Liver (tissue), 9 donors: ENCODE data around the gene PROSER3. TPM values are rescaled to one million over a fixed set of nuclear protein-coding genes. Genes with fewer than 3 reads are reported as not detected.

Experiments used
- DNase-seq: peaks from one replicate; pipeline ENCODE4 v3.0.0-alpha.2; 2017; ENCODE audit warnings: low spot score
- H3K27ac ChIP-seq, 2 donors: one replicate each; pipeline ENCODE4 v1.7.0; 2013; ENCODE audit warnings: inconsistent platforms in 2 of 2, low read length in 2 of 2, control low read depth in 1 of 2, low read depth in 1 of 2, mild to moderate bottlenecking in 1 of 2
- H3K27me3 ChIP-seq, 4 donors: one replicate each; pipeline versions ENCODE4 v1.6.1 to v1.7.0; 2013; ENCODE audit warnings: low read length in 3 of 4, inconsistent platforms in 1 of 4, mild to moderate bottlenecking in 1 of 4, moderate library complexity in 1 of 4; ENCODE audit not compliant: control insufficient read depth in 4 of 4, insufficient read depth in 4 of 4
- H3K36me3 ChIP-seq, 4 donors: one replicate each; pipeline versions ENCODE4 v1.6.1 to v1.7.0; 2013; ENCODE audit warnings: low read length in 3 of 4, mild to moderate bottlenecking in 3 of 4, low read depth in 1 of 4, moderate library complexity in 1 of 4; ENCODE audit not compliant: control insufficient read depth in 4 of 4, insufficient read depth in 3 of 4
- H3K4me1 ChIP-seq, 4 donors: one replicate each; pipeline versions ENCODE4 v1.6.1 to v1.7.0; 2013; ENCODE audit warnings: low read length in 3 of 4, mild to moderate bottlenecking in 3 of 4, moderate library complexity in 1 of 4; ENCODE audit not compliant: control insufficient read depth in 4 of 4, insufficient read depth in 4 of 4
- H3K4me3 ChIP-seq, 3 donors: one replicate each; pipeline versions ENCODE4 v1.6.1 to v1.7.0; 2013; ENCODE audit warnings: low read length in 3 of 3, control low read depth in 1 of 3, low read depth in 1 of 3, mild to moderate bottlenecking in 1 of 3
- H3K9ac ChIP-seq, 2 donors: one replicate each; pipeline ENCODE4 v1.7.0; 2013; ENCODE audit warnings: low read length in 2 of 2, mild to moderate bottlenecking in 2 of 2, moderate library complexity in 2 of 2, control low read depth in 1 of 2, low read depth in 1 of 2
- H3K9me3 ChIP-seq, 4 donors: one replicate each; pipeline versions ENCODE4 v1.6.1 to v1.7.0; 2013; ENCODE audit warnings: low read length in 3 of 4; ENCODE audit not compliant: control insufficient read depth in 4 of 4
- EGR1 ChIP-seq, 2 donors: IDR thresholded peaks; 2 replicates each; pipeline ENCODE4 v1.6.1; 2016 to 2018; ENCODE audit warnings: antibody characterized with exemption in 2 of 2, low read depth in 2 of 2
- FOXA1 ChIP-seq: IDR thresholded peaks from 2 replicates; pipeline ENCODE4 v1.6.1; 2016; ENCODE audit warnings: antibody characterized with exemption
- FOXA2 ChIP-seq: IDR thresholded peaks from 2 replicates; pipeline ENCODE4 v1.6.1; 2016; ENCODE audit warnings: antibody characterized with exemption
- GABPA ChIP-seq, 2 donors: IDR thresholded peaks in 1 of 2; conservative IDR thresholded peaks in 1 of 2; 2 replicates each; pipeline ENCODE4 v1.6.1; 2016; ENCODE audit warnings: antibody characterized with exemption in 2 of 2, mild to moderate bottlenecking in 1 of 2, moderate library complexity in 1 of 2
- HNF4A ChIP-seq, 2 donors: conservative IDR thresholded peaks; 2 replicates each; pipeline ENCODE4 v1.6.1; 2016; ENCODE audit warnings: antibody characterized with exemption in 2 of 2, mild to moderate bottlenecking in 2 of 2
- HNF4G ChIP-seq: IDR thresholded peaks from 2 replicates; pipeline ENCODE4 v1.6.1; 2016; ENCODE audit warnings: antibody characterized with exemption
- JUND ChIP-seq, 2 donors: IDR thresholded peaks; 2 replicates each; pipeline ENCODE4 v1.6.1; 2016; ENCODE audit warnings: antibody characterized with exemption in 2 of 2
- NR2F2 ChIP-seq: IDR thresholded peaks from 2 replicates; pipeline ENCODE4 v1.6.1; 2016; ENCODE audit warnings: antibody characterized with exemption
- RAD21 ChIP-seq, 2 donors: IDR thresholded peaks; 2 replicates each; pipeline ENCODE4 v1.6.1; 2016; ENCODE audit warnings: antibody characterized with exemption in 2 of 2, mild to moderate bottlenecking in 2 of 2
- RXRA ChIP-seq, 2 donors: IDR thresholded peaks; 2 replicates each; pipeline ENCODE4 v1.6.1; 2017 to 2018; ENCODE audit warnings: antibody characterized with exemption in 2 of 2, mild to moderate bottlenecking in 1 of 2
- SP1 ChIP-seq: IDR thresholded peaks from 2 replicates; pipeline ENCODE4 v1.6.1; 2018; ENCODE audit warnings: antibody characterized with exemption, mild to moderate bottlenecking
- TAF1 ChIP-seq: conservative IDR thresholded peaks from 2 replicates; pipeline ENCODE4 v1.6.1; 2016; ENCODE audit warnings: antibody characterized with exemption, mild to moderate bottlenecking
- YY1 ChIP-seq: IDR thresholded peaks from 2 replicates; pipeline ENCODE4 v1.6.1; 2016; ENCODE audit warnings: antibody characterized with exemption, mild to moderate bottlenecking
- ZBTB33 ChIP-seq: IDR thresholded peaks from 2 replicates; pipeline ENCODE4 v1.6.1; 2016; ENCODE audit warnings: antibody characterized with exemption
- WGBS: extraction: QIAGEN DNeasy Blood & Tissue Kit; methylation state at CpG from one replicate; pipeline ENCODE4 v1.1.7; 2013; 5-methylcytosine and 5-hydroxymethylcytosine counted together
- polyA plus RNA-seq, 2 donors: library from polyadenylated mRNA; stranded (reverse) in 1 of 2; unstranded in 1 of 2; fragments of 200-250 nt in 1 of 2; fragments of >200 nt in 1 of 2; fragmentation: Nextera tagmentation in 1 of 2; extraction: Ambion mirVana in 1 of 2; gene quantifications; one replicate each; pipeline versions ENCODE4 v1.2.1 to v1.2.3, GENCODE V29; 2013 to 2015
- total RNA-seq, 2 donors: library from RNA; depleted of rRNA; stranded (reverse); fragments of >200 nt; gene quantifications; one replicate each; pipeline ENCODE4 v1.2.3, GENCODE V29; 2014
- TF ChIP-seq, protein P1 (sequence below): fragments of 150-350 bp; IDR thresholded peaks from 2 replicates; pipeline ENCODE4 v1.5.1; 2017; ENCODE audit warnings: improper control_type of control experiment, low read depth, low read length; ENCODE audit not compliant: missing input control
- TF ChIP-seq, protein P2 (sequence below): IDR thresholded peaks from 2 replicates; pipeline ENCODE4 v1.6.1; 2016; ENCODE audit warnings: antibody characterized with exemption, mild to moderate bottlenecking
- TF ChIP-seq, protein P3 (sequence below): IDR thresholded peaks from 2 replicates; pipeline ENCODE4 v1.6.1; 2016; ENCODE audit warnings: antibody characterized with exemption
- TF ChIP-seq, protein P4 (sequence below): IDR thresholded peaks from 2 replicates; pipeline ENCODE4 v1.6.1; 2016; ENCODE audit warnings: antibody characterized with exemption
- donor health status: healthy.
- donor health status: healthy.
- donor health status: healthy.
- donor health status: healthy.
- donor health status: healthy.

The PROSER3 gene
- total and polyA plus RNA-seq, 4 donors: 2.1 to 4.5 (median 2.7) TPM

DNA sequence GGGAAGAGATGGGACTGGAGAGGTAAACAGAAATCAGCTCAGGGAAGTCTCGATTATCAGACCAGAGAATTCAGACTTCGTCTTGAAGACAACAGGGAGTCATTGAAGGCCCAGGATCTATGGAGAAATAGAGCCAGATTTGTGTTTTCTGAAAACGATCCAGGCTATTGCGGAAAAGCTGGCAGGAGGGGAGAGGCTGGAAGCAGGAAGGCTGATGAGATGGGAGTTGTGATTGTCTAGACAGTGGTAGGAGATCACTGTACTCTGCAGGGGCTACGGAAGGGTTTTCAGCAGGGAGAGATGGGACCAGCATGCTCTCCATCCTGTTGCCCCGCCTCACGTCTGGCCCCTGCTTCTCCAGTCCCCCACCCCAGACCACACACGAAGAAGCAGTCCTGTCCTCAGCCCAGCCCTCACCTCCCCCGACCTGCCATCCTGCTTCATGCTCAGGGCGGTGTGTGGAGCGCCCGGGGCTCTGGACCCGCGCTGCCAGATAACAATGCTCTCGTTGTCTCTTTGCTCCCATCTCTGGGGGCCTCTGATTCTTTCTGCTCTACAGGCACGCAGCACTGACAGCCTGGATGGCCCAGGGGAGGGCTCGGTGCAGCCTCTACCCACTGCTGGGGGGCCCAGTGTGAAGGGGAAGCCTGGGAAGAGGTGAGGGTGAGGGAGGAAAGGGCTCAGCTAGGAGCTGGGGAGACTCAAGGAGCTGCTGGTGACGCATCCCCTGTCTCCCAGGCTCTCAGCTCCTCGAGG is 19.3 kb downstream of the PROSER3 start:
- DNase-seq: no peak
- H3K9me3 ChIP-seq: no peaks in the 10 kb centered on the region
- H3K9ac ChIP-seq: no peak overlapping the region
- H3K4me1 ChIP-seq: peaks cover 0 to 5% (median 4%) of the 10 kb centered on the region in 4 donors
- no peak overlapping the region for H3K4me3 ChIP-seq
- no peak for TF ChIP-seq FOXA1
- 83% methylated on average over 19 of the region's 19 CpGs for WGBS
- peaks cover 0 to 1% (median 0%) of the 10 kb centered on the region in 4 donors for H3K36me3 ChIP-seq
- H3K27ac ChIP-seq: no peak overlapping the region
- no peaks in the 10 kb centered on the region for H3K27me3 ChIP-seq

- no peak for DNase-seq
- Histone ChIP-seq H3K27me3 (no peaks in the 10 kb centered on the region), H3K36me3 (peaks cover 0 to 1% (median 0%) of the 10 kb centered on the region in 4 donors), H3K9me3 (no peaks in the 10 kb centered on the region), H3K27ac (no peak overlapping the region), H3K9ac (no peak overlapping the region), H3K4me3 (no peak overlapping the region), H3K4me1 (peaks cover 0 to 5% (median 4%) of the 10 kb centered on the region in 4 donors)
- TF ChIP-seq YY1 (no peak), FOXA2 (no peak), JUND (IDR thresholded peaks at IDR 0.05) (no peak), GABPA (IDR thresholded peaks at IDR 0.05 in 1 of 2, conservative IDR thresholded peaks at IDR 0.05 in 1 of 2) (no peak), FOXA1 (no peak), HNF4A (conservative IDR thresholded peaks at IDR 0.05) (no peak), NR2F2 (no peak), EGR1 (IDR thresholded peaks at IDR 0.05; ENCODE audit: low read depth in 2 of 2) (no peak), ZBTB33 (no peak), HNF4G (no peak), TAF1 (no peak), SP1 (no peak), RXRA (IDR thresholded peaks at IDR 0.05) (no peak), RAD21 (IDR thresholded peaks at IDR 0.05) (no peak)
- TF ChIP-seq, protein P1, sequence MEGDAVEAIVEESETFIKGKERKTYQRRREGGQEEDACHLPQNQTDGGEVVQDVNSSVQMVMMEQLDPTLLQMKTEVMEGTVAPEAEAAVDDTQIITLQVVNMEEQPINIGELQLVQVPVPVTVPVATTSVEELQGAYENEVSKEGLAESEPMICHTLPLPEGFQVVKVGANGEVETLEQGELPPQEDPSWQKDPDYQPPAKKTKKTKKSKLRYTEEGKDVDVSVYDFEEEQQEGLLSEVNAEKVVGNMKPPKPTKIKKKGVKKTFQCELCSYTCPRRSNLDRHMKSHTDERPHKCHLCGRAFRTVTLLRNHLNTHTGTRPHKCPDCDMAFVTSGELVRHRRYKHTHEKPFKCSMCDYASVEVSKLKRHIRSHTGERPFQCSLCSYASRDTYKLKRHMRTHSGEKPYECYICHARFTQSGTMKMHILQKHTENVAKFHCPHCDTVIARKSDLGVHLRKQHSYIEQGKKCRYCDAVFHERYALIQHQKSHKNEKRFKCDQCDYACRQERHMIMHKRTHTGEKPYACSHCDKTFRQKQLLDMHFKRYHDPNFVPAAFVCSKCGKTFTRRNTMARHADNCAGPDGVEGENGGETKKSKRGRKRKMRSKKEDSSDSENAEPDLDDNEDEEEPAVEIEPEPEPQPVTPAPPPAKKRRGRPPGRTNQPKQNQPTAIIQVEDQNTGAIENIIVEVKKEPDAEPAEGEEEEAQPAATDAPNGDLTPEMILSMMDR: no peak
- TF ChIP-seq, protein P2, sequence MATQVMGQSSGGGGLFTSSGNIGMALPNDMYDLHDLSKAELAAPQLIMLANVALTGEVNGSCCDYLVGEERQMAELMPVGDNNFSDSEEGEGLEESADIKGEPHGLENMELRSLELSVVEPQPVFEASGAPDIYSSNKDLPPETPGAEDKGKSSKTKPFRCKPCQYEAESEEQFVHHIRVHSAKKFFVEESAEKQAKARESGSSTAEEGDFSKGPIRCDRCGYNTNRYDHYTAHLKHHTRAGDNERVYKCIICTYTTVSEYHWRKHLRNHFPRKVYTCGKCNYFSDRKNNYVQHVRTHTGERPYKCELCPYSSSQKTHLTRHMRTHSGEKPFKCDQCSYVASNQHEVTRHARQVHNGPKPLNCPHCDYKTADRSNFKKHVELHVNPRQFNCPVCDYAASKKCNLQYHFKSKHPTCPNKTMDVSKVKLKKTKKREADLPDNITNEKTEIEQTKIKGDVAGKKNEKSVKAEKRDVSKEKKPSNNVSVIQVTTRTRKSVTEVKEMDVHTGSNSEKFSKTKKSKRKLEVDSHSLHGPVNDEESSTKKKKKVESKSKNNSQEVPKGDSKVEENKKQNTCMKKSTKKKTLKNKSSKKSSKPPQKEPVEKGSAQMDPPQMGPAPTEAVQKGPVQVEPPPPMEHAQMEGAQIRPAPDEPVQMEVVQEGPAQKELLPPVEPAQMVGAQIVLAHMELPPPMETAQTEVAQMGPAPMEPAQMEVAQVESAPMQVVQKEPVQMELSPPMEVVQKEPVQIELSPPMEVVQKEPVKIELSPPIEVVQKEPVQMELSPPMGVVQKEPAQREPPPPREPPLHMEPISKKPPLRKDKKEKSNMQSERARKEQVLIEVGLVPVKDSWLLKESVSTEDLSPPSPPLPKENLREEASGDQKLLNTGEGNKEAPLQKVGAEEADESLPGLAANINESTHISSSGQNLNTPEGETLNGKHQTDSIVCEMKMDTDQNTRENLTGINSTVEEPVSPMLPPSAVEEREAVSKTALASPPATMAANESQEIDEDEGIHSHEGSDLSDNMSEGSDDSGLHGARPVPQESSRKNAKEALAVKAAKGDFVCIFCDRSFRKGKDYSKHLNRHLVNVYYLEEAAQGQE: no peak
- TF ChIP-seq, protein P3, sequence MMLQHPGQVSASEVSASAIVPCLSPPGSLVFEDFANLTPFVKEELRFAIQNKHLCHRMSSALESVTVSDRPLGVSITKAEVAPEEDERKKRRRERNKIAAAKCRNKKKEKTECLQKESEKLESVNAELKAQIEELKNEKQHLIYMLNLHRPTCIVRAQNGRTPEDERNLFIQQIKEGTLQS: no peak
- TF ChIP-seq, protein P4, sequence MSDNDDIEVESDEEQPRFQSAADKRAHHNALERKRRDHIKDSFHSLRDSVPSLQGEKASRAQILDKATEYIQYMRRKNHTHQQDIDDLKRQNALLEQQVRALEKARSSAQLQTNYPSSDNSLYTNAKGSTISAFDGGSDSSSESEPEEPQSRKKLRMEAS: no peak
- 83% methylated on average over 7 of the region's 7 CpGs for WGBS
Measured at GRCh38 chr19:35777961-35778360, 20.0 kb downstream of the PROSER3 start.
